Skeletal muscle satellite cell (primary cell): ENCODE results near the gene SMIM14. TPM values are rescaled to one million over a fixed set of nuclear protein-coding genes. Genes with fewer than 3 reads are reported as not detected.
"Not testable (repeated sequence)": the region's sequence is repeated elsewhere in the genome, so short reads cannot be mapped to it uniquely, and the experiment has no call there.

Experiments
- H3K27me3 ChIP-seq: 2 replicates; pipeline ENCODE4 v1.7.0; 2013; ENCODE audit warnings: low read length; ENCODE audit not compliant: control insufficient read depth, insufficient read depth
- H3K36me3 ChIP-seq: 2 replicates; pipeline ENCODE4 v1.7.0; 2013; ENCODE audit warnings: mild to moderate bottlenecking, control low read depth, low read length; ENCODE audit not compliant: insufficient read depth
- H3K4me1 ChIP-seq: 2 replicates; pipeline ENCODE4 v1.7.0; 2013; ENCODE audit warnings: low read length; ENCODE audit not compliant: control insufficient read depth, insufficient read depth
- H3K4me2 ChIP-seq: 2 replicates; pipeline ENCODE4 v1.7.0; 2013; ENCODE audit warnings: mild to moderate bottlenecking, low read length
- H3K4me3 ChIP-seq: 2 replicates; pipeline ENCODE4 v1.7.0; 2013; ENCODE audit warnings: low read length
- H3K9ac ChIP-seq: 2 replicates; pipeline ENCODE4 v1.7.0; 2013; ENCODE audit warnings: mild to moderate bottlenecking, low read depth, low read length, moderate library complexity
- H3K9me3 ChIP-seq: replicated peaks from 2 replicates; pipeline ENCODE4 v1.7.0; 2013; ENCODE audit warnings: mild to moderate bottlenecking, control low read depth, low read length
- total RNA-seq: library from RNA; depleted of rRNA; stranded (reverse); fragments of >200 nt; gene quantifications from 2 replicates; pipeline ENCODE4 v1.2.3, GENCODE V29; 2012; rRNA removed

Gene SMIM14
- 42.1 and 43.9 TPM in 2 replicates for total RNA-seq

DNA sequence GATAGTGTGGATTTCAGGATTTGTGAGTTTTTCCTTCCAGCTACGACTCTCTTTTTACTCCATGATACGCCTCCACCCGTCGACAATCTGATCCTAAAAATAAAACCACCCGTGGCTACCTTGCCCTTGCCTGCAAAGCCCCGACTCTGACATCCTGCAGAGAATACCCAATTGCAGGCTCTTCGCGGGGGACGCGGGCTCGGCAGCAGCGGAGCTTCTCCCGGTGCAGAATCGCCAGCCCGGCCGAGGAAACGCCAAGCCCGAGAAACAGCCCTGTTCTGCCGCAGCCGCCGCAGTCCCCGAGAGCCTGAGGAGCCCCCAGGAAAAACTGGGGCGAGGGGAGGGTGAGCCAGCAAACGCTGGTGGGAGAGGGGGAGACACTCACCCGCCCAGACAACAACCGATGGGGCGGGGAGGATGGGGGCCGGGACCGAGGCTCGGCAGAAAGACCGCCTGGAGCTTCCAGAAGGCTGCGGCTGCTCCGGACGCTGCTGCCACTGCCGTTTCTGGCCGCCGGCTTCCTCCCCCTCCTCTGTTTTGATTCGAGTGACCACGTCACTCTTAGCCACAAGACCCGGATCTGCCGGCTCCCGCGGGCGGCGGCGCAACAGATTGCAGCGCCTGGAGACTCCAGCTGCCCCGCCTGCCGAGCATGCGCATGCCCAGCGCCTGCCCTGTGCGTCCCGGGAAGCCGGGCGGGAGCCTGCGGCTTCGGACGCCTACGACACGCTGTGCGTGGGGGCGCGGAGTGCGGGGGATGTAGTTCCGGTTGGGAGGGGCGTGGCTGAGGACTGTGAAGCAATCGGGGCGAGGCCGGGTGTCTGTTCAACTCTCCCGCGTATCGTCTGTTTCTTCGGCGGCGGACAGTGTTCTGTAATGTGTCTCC lies at the start of gene SMIM14:
TSS of gene SMIM14 (minus strand) at position 512 of the 886 bp plus-strand sequence. CDS start 33,720 bp downstream, outside the sequence.
- Histone ChIP-seq H3K36me3 (peaks cover 2% of the 10 kb centered on the region), H3K9me3 (no peaks in the 10 kb centered on the region), H3K4me2 (peak within 1 kb of the TSS; percentile 97), H3K4me1 (peaks cover 17% of the 10 kb centered on the region), H3K4me3 (peak within 1 kb of the TSS; percentile 94), H3K27me3 (no peaks in the 10 kb centered on the region), H3K9ac (peak within 1 kb of the TSS; percentile 98)

DNA sequence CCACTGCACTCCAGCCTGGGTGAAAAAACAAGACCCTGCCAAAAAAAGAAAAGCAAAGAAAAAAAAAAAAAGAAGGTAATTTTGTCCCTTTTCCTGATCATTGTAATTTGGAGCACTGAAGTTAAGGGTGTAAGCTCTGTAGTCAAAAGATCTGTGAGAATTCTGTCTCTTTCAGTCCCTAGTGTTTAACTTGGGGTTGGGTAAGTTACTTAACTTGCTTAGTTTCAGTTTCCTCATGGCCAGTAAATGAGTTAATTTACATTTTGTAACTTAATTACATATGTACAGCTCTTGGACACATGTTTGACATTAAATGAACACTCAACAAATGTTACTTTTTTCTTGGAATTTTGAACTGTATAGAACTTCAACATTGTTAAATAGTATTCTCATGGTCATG lies 48.3 kb upstream of the SMIM14 start:
- H3K4me1 ChIP-seq, result no peaks in the 10 kb centered on the region
- no peaks in the 10 kb centered on the region for H3K36me3 ChIP-seq
- H3K4me3 ChIP-seq, result no peak overlapping the region

DNA sequence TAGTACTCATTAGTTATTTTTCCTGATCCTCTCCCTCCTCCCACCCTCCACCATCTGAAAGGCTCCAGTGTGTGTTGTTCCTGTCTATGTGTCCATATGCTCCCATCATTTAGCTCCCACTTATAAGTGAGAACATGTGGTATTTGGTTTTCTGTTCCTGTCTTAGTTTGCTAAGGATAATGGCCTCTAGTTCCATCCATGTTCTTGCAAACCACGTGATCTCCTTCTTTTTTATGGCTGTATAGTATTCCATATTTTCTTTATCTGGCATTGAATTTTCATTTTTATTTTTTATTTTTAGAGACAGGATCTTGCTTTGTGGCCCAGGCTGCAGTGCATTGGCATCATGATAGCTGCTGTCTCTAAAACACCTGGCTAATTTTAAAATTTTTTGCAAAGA lies 47.3 kb upstream of the SMIM14 start:
- H3K27me3 ChIP-seq, result no peaks in the 10 kb centered on the region
- no peaks in the 10 kb centered on the region for H3K4me1 ChIP-seq
- H3K36me3 ChIP-seq, result no peaks in the 10 kb centered on the region
- no peak overlapping the region for H3K9ac ChIP-seq
- no peak overlapping the region for H3K4me3 ChIP-seq
- H3K4me2 ChIP-seq, result no peak overlapping the region
- H3K9me3 ChIP-seq, result no peaks in the 10 kb centered on the region

More for the DNA sequence above, 48.3 kb upstream of the SMIM14 start:
- Histone ChIP-seq H3K9ac (no peak overlapping the region), H3K9me3 (no peaks in the 10 kb centered on the region), H3K4me2 (no peak overlapping the region), H3K27me3 (no peaks in the 10 kb centered on the region)

DNA sequence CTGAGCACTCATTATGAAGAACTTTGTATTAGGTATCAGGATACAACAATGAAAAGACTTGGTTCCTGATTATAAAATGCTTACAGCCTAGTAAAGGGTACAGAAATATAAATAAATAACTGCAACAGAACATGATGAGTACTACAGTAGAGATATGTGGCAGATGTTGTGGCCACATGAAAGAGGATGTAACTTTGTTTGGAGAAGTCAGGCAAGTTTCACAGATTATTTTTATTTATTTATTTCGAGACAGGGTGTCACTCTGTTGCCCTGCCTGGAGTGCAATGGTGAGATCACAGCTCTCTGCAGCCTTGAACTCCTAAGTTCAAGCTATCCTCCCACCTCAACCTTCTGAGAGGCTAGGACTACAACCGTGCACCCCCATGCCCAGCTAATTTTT lies 43.5 kb upstream of the SMIM14 start:
- H3K4me2 ChIP-seq, result no peak overlapping the region
- no peaks in the 10 kb centered on the region for H3K36me3 ChIP-seq
- H3K27me3 ChIP-seq, result no peaks in the 10 kb centered on the region
- H3K4me3 ChIP-seq, result no peak overlapping the region
- no peaks in the 10 kb centered on the region for H3K9me3 ChIP-seq
- no peaks in the 10 kb centered on the region for H3K4me1 ChIP-seq
- H3K9ac ChIP-seq, result no peak overlapping the region

DNA sequence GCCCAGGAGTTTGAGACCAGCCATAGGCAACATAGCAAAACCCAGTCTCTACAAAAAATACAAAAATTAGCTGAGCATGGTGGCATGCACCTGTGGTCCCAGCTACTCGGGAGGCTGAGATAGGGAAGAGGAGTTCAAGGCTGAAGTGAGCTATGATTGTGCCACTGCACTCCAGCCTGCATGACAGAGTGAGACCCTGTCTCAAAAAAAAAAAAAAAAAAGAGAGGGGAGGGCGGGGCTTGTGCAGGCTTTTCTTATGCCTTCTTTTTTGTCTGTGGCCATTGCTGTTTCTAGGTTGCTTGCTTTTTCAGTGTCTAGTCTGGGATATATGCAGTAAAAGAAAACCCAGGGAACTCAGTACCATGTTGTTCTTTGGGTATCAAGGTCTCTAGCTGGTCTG lies 42.3 kb upstream of the SMIM14 start:
- not testable (repeated sequence) for H3K9me3 ChIP-seq, H3K4me2 ChIP-seq, H3K4me3 ChIP-seq

DNA sequence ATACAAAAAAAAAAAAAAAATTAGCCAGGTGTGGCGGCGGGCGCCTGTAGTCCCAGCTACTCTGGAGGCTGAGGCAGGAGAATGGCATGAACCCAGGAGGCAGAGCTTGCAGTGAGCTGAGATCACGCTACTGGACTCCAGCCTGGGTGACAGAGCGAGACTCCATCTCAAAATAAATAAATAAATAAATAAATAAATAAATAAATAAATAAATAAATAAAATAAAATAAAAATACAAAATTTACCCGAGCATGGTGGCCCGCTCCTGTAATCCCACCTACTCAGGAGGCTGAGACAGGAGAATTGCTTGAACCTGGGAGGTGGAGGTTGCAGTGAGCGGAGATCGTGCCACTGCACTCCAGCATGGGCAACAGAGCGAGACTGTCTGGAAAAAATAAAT lies 37.0 kb upstream of the SMIM14 start:
- H3K9me3 ChIP-seq, H3K4me1 ChIP-seq, H3K9ac ChIP-seq, H3K4me2 ChIP-seq, H3K4me3 ChIP-seq, H3K27me3 ChIP-seq, H3K36me3 ChIP-seq: not testable (repeated sequence)

More for the DNA sequence above, 42.3 kb upstream of the SMIM14 start:
- H3K9ac ChIP-seq, H3K4me1 ChIP-seq, H3K36me3 ChIP-seq, H3K27me3 ChIP-seq: not testable (repeated sequence)

DNA sequence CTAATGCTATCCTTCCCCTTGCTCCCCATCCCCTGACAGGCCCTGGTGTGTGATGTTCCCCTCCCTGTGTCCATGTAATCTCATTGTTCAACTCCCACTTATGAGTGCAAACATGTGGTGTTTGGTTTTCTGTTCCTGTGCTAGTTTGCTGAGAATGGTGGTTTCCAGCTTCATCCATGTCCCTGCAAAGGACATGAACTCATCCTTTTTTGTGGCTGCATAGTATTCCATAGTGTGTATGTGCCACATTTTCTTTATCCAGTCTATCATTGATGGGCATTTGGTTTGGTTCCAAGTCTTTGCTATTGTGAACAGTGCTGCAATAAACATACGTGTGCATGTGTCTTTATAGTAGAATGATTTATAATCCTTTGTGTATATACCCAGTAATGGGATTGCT lies 31.6 kb upstream of the SMIM14 start:
- H3K9me3 ChIP-seq, H3K9ac ChIP-seq, H3K36me3 ChIP-seq, H3K4me3 ChIP-seq, H3K27me3 ChIP-seq, H3K4me2 ChIP-seq: not testable (repeated sequence)
- H3K4me1 ChIP-seq, result peaks cover 11% of the 10 kb centered on the region

DNA sequence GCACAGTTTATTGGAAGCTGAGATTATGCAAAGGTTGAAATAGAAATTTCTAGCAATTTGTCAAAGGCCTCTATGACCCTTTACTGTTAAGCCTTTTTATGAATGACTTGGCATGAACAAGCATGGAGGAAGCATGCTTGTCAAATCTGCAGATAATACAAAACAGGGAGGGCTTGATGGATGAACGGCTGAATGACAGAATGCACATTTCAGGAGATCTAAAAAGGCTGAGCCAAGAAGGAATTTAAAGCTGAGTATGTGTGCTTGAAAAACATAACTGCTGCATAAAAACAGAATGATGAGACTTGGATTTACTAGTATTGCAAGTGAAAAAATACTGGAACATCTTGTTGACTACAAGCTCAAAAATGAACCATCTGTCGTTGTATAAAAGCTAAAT lies 30.2 kb upstream of the SMIM14 start:
- Histone ChIP-seq H3K27me3 (no peaks in the 10 kb centered on the region), H3K4me2 (no peak overlapping the region), H3K4me3 (no peak overlapping the region), H3K9ac (no peak overlapping the region), H3K9me3 (no peaks in the 10 kb centered on the region), H3K36me3 (no peaks in the 10 kb centered on the region), H3K4me1 (peaks cover 24% of the 10 kb centered on the region)

DNA sequence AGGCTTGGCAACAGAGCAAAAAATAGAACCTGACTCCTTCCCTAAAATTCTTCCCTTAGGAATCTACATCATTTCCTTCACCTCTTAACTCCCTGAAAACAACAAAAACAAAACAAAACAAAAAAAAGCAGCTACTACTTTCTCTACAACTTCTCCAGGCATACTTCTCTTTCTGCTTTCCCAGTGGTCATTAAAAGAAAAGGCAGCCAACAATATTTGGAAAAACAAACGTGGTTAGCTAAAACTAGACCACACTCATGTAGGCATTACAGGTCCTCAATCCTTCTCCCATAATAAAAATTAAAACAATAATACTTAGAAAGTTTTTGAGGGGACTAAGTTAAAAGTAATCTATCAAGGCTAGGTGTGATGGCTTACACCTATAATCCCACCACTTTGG lies 29.0 kb upstream of the SMIM14 start:
- H3K4me1 ChIP-seq, result peaks cover 24% of the 10 kb centered on the region
- no peak overlapping the region for H3K9ac ChIP-seq
- H3K27me3 ChIP-seq, result no peaks in the 10 kb centered on the region
- H3K4me3 ChIP-seq, result no peak overlapping the region
- no peak overlapping the region for H3K4me2 ChIP-seq
- H3K36me3 ChIP-seq, result no peaks in the 10 kb centered on the region
- no peaks in the 10 kb centered on the region for H3K9me3 ChIP-seq

DNA sequence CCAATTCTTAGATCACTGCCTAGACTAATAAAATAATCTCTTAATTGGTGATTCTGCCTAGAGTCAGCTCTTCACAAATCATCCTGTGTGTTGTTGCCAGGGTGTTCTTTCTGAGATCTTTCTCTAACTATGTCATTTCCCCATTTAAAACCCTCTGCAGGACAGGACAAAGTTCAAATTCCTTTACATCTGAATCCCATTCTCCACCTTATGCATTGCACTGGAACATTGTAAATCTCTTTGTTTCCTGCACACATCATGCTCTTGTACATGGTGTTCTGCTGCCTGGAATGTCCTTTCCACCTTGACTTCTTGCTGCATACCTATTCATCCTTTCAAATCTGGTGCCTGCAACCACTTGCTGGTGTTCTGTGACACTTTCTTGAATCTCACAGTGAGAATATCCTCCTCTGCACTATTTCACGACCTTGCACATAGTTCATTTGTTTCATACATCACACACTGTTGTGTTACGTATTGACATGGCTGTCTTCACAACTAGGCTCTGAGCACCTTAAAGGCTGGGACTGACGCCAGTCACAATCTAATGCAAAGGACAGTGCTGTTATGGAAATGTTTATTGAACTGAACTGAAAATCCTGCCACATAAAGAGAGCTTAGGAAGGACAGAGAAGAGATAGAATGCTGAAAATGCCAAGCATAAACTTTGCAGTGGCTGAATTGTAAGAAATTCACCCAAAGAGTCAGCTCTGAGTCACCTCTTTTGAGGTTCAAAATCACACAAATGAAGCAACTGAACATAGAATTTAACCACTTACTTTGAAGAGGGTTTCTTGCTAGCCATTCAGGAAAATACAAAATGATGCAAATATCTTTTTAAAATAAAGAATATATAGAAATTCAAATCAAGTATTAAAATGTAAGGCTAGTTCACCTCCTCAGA lies 26.4 kb upstream of the SMIM14 start:
- Histone ChIP-seq H3K36me3 (no peaks in the 10 kb centered on the region), H3K4me2 (peak overlapping the region; percentile 82), H3K27me3 (no peaks in the 10 kb centered on the region), H3K9ac (peak overlapping the region; percentile 63), H3K9me3 (no peaks in the 10 kb centered on the region), H3K4me3 (peak overlapping the region; percentile 52), H3K4me1 (peaks cover 31% of the 10 kb centered on the region)

DNA sequence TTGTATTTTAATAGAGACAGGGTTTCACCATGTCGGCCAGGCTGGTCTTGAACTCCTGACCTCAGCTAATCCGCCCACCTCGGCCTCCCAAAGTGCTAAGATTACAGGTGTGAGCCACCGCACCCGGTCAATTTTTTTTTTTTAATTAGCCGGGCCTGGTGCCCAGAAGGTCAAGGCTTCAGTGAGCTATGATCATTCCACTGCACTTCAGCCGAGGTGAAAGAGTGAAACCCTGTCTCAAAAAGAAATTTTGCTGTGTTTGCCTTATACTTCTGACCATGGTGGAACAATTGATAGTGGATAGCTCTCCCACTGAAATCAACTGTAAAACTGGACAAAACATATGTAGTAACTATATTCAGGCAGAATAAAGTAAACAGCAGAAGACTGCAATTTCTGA lies 24.0 kb upstream of the SMIM14 start:
- Histone ChIP-seq H3K4me2 (no peak overlapping the region), H3K4me1 (peaks cover 38% of the 10 kb centered on the region), H3K27me3 (no peaks in the 10 kb centered on the region), H3K9me3 (no peaks in the 10 kb centered on the region), H3K4me3 (no peak overlapping the region), H3K36me3 (no peaks in the 10 kb centered on the region), H3K9ac (no peak overlapping the region)
